Neural cell (in vitro differentiated cells): ENCODE data around the gene IFI30.

Experiments
- CTCF ChIP-seq: fragments of 450-650 bp; IDR thresholded peaks from 2 replicates; pipeline ENCODE4 v1.5.1; 2014; ENCODE audit warnings: antibody characterized with exemption, mild to moderate bottlenecking, moderate library complexity; ENCODE audit not compliant: poor library complexity, severe bottlenecking
- EP300 ChIP-seq: fragments of 450-650 bp; conservative IDR thresholded peaks from 2 replicates; pipeline ENCODE4 v1.6.1; 2014; ENCODE audit warnings: antibody characterized with exemption, mild to moderate bottlenecking, moderate library complexity; ENCODE audit not compliant: poor library complexity, severe bottlenecking
- EZH2 ChIP-seq: fragments of 200-600, 300-800 bp; shearing (Covaris generic), sonication (generic); IDR thresholded peaks from 2 replicates; pipeline ENCODE4 v1.6.1; 2014; ENCODE audit warnings: antibody characterized with exemption, low read length, borderline replicate concordance, mild to moderate bottlenecking; ENCODE audit not compliant: insufficient read depth, poor library complexity, severe bottlenecking
- POLR2AphosphoS5 ChIP-seq: IDR thresholded peaks from 2 replicates; pipeline ENCODE4 v1.6.1; 2012
- TAF1 ChIP-seq: IDR thresholded peaks from 2 replicates; pipeline ENCODE4 v1.6.1; 2012; ENCODE audit warnings: low read depth

- TF ChIP-seq POLR2AphosphoS5 = no peak
- TF ChIP-seq CTCF = no peak
- no peak for TF ChIP-seq EZH2
- no peak for TF ChIP-seq TAF1
- TF ChIP-seq EP300 = no peak
Measured at GRCh38 chr19:18159810-18160209, 13.8 kb upstream of the IFI30 start.
